PC-9 (cell line): ENCODE results near the gene MORN5. TPM values are rescaled to one million over a fixed set of nuclear protein-coding genes. Genes with fewer than 3 reads are reported as not detected.

Experiments
- BruUV-seq: library from RNA; stranded (reverse); fragments of 400-500 nt; replicated peaks from 2 replicates; lab custom pipeline; 2021; lab: Mats Ljungman, UMichigan
- CTCF ChIA-PET: fragments of 300-600 bp; sonication (Branson Sonifier 250); formaldehyde crosslinking; loops from one replicate; lab custom pipeline; 2022; ENCODE audit warnings: antibody characterized with exemption; lab: Charles Lee
- POLR2A ChIA-PET: fragments of 300-600 bp; sonication (Branson Sonifier 250); formaldehyde crosslinking; loops from one replicate; lab custom pipeline; 2022; ENCODE audit warnings: antibody characterized with exemption; ENCODE audit not compliant: unreplicated experiment; lab: Charles Lee
- DNase-seq, 2 experiments: peaks; one replicate each; pipeline versions ENCODE4 v3.0.0 to v3.0.0-alpha.2; 2015 to 2022; ENCODE audit warnings: mixed read lengths in 1 of 2
- H2AFZ ChIP-seq: fragments of 200-600 bp; sonication (generic); 2 replicates; pipeline ENCODE4 v1.8.1; 2017; ENCODE audit warnings: antibody characterized with exemption
- H3F3A ChIP-seq: fragments of 200-600 bp; sonication (generic); 2 replicates; pipeline ENCODE4 v1.8.1; 2017; ENCODE audit warnings: antibody characterized with exemption, mild to moderate bottlenecking, low read depth; ENCODE audit not compliant: insufficient read depth
- H3K27ac ChIP-seq: fragments of 200-600 bp; sonication (generic); 2 replicates; pipeline ENCODE4 v1.6.1; 2016; ENCODE audit warnings: mixed run types
- H3K27me3 ChIP-seq: fragments of 200-600 bp; sonication (generic); 2 replicates; pipeline ENCODE4 v1.6.1; 2016; ENCODE audit warnings: low read depth, mixed run types; ENCODE audit not compliant: insufficient read depth
- H3K36me3 ChIP-seq: fragments of 200-600 bp; sonication (generic); 2 replicates; pipeline ENCODE4 v1.6.1; 2016; ENCODE audit warnings: low read depth, mixed run types
- H3K4me1 ChIP-seq: fragments of 200-600 bp; sonication (generic); replicated peaks from 2 replicates; pipeline ENCODE4 v1.6.1; 2016; ENCODE audit warnings: mixed run types; ENCODE audit not compliant: insufficient read depth
- H3K4me2 ChIP-seq: fragments of 200-600 bp; sonication (generic); 2 replicates; pipeline ENCODE4 v1.6.1; 2017; ENCODE audit warnings: mixed run types
- H3K4me3 ChIP-seq: fragments of 200-600 bp; sonication (generic); 2 replicates; pipeline ENCODE4 v1.6.1; 2016; ENCODE audit warnings: mixed run types
- H3K79me2 ChIP-seq: fragments of 200-600 bp; sonication (generic); 2 replicates; pipeline ENCODE4 v1.6.1; 2017; ENCODE audit warnings: low read depth, mixed run types
- H3K9me2 ChIP-seq: fragments of 200-600 bp; sonication (generic); 2 replicates; pipeline ENCODE4 v1.8.1; 2017; ENCODE audit warnings: mild to moderate bottlenecking; ENCODE audit not compliant: insufficient read depth
- H3K9me3 ChIP-seq: fragments of 200-600 bp; sonication (generic); 2 replicates; pipeline ENCODE4 v1.8.1; 2016; ENCODE audit warnings: low read depth; ENCODE audit not compliant: insufficient read depth
- H4K20me1 ChIP-seq: fragments of 200-600 bp; sonication (generic); 2 replicates; pipeline ENCODE4 v1.8.1; 2017; ENCODE audit not compliant: insufficient read depth
- EZH2 ChIP-seq: fragments of 200-600 bp; sonication (generic); IDR thresholded peaks from 2 replicates; pipeline ENCODE4 v1.8.0; 2017; ENCODE audit warnings: antibody characterized with exemption, low read depth
- intact Hi-C: fragments of 100-400 bp; cut with micrococcal nuclease; formaldehyde crosslinking; loops from one replicate; pipeline ENCODE4 v1.10.0; 2022; ENCODE audit not compliant: unreplicated experiment
- total RNA-seq: library from RNA; stranded (reverse); gene quantifications from 2 replicates; pipeline ENCODE4 v1.2.3, GENCODE V29; 2021
- TF ChIP-seq, protein P1 (sequence below): fragments of 200-600 bp; sonication (generic); conservative IDR thresholded peaks from 2 replicates; pipeline ENCODE4 v1.6.1; 2017; ENCODE audit warnings: mixed run types, antibody characterized with exemption, mild to moderate bottlenecking, moderate library complexity

The MORN5 gene
- total RNA-seq, 1 experiment from 2014 or later, result not detected

DNA sequence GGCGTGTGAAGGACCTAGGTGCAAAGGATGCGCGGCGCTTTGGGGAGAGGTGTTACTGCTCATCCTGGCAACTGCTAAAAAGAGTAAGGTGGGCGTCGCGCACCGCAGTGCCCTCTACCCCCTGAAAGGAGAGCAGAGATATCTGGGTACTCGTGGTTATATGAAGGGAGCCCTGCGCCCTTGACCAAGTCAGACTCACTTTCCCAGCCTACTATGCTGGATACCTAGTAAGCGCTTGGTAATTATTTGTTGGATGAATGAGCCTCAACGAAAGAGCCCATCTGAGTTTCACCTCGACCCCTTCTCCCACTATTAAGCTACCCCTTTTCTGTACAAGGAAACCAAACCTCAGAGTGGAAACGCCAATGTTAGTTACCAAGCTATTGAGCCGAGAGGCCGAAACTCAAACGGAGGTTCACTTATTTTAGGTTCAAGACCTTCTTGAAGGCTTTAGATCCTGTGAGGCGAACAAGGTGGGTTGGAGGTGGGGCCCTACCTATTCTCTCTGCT lies 61.0 kb downstream of the MORN5 start:
- POLR2A ChIA-PET, result no interaction called here
- Histone ChIP-seq H2AFZ (no peak overlapping the region), H3K4me3 (no peak overlapping the region), H3K4me1 (no peaks in the 10 kb centered on the region), H3K27ac (no peak overlapping the region), H4K20me1 (no peaks in the 10 kb centered on the region), H3K9me2 (no peaks in the 10 kb centered on the region), H3K4me2 (no peak overlapping the region), H3F3A (peaks cover 7% of the 10 kb centered on the region; the same call in 1 of the 2 replicates), H3K36me3 (no peaks in the 10 kb centered on the region), H3K79me2 (no peaks in the 10 kb centered on the region), H3K27me3 (no peaks in the 10 kb centered on the region), H3K9me3 (no peaks in the 10 kb centered on the region)
- no TSS peak for BruUV-seq
- CTCF ChIA-PET, result no interaction called here
- intact Hi-C loops, result no loop called here
- DNase-seq, result no peak
- TF ChIP-seq, protein P1, sequence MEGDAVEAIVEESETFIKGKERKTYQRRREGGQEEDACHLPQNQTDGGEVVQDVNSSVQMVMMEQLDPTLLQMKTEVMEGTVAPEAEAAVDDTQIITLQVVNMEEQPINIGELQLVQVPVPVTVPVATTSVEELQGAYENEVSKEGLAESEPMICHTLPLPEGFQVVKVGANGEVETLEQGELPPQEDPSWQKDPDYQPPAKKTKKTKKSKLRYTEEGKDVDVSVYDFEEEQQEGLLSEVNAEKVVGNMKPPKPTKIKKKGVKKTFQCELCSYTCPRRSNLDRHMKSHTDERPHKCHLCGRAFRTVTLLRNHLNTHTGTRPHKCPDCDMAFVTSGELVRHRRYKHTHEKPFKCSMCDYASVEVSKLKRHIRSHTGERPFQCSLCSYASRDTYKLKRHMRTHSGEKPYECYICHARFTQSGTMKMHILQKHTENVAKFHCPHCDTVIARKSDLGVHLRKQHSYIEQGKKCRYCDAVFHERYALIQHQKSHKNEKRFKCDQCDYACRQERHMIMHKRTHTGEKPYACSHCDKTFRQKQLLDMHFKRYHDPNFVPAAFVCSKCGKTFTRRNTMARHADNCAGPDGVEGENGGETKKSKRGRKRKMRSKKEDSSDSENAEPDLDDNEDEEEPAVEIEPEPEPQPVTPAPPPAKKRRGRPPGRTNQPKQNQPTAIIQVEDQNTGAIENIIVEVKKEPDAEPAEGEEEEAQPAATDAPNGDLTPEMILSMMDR, result no peak
- TF ChIP-seq EZH2, result no peak

DNA sequence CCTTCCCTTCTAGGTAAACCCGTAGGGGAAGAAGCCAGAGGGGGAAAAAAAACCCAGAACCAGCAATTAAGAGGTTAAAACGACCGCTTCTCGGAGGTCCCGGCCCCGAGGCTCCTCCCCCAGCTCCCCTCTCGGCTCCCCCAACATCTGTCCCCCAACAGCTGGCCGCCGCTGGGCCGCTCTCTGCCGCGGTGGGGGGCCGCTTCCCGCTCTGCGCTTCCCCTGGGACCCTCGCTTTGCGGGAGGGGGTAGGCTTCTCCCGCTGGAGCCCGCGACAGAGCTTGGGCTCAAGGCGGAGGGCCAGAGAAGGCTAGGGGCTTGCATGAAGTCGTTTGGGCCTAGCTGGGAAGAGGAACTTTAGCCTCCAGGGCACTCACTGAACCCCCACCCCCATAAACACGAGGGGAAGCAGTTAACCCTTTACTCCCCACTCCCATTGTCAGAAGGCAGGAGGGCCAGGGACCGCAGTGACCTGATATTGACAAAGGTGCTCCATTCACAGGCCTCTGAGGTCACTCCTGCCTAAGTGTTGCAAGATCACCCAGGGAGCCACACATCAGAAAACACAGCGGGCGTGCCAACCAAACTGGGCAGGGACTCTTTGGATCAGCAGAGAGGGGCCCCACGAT lies 61.6 kb downstream of the MORN5 start:
- no peaks in the 10 kb centered on the region for H3K36me3 ChIP-seq
- 0 out of 2 replicates have a peak, but pooled peaks cover 2% of the 10 kb centered on the region for H3K27me3 ChIP-seq
- no peak overlapping the region for H3K4me2 ChIP-seq
- H3K79me2 ChIP-seq, result no peaks in the 10 kb centered on the region
- H3K4me1 ChIP-seq, result no peaks in the 10 kb centered on the region
- TF ChIP-seq EZH2, result no peak
- TF ChIP-seq, protein P1, result no peak
- no peak overlapping the region for H3K27ac ChIP-seq
- intact Hi-C loops, result no loop called here
- no peaks in the 10 kb centered on the region for H3K9me3 ChIP-seq
- H3K4me3 ChIP-seq, result no peak overlapping the region
- no peak overlapping the region for H2AFZ ChIP-seq
- no peaks in the 10 kb centered on the region for H3K9me2 ChIP-seq
- no peaks in the 10 kb centered on the region for H4K20me1 ChIP-seq
- CTCF ChIA-PET, result no interaction called here
- H3F3A ChIP-seq, result peaks cover 7% of the 10 kb centered on the region; the same call in 1 of the 2 replicates
- DNase-seq, result no peak
- BruUV-seq, result no TSS peak
- POLR2A ChIA-PET, result no interaction called here

DNA sequence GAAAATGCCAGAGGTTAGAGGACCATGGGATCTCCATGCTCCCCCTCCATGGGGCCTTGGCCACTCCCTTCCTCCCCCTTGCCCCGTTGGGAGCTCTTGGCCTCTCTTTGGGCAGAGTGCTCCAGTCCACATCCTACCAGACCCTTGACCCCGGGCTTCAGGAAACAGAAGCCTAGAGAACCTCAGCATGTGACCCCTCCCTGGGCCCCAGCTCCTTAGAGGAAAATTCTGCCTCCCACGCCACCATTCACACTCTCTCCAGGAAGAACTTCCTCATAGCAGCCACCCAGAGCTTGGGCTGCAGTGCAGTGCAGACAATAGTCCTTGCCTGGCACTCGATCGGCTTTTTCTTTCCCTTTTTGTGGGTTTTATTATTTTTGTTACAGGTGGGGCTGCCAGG lies 63.1 kb downstream of the MORN5 start:
- no peaks in the 10 kb centered on the region for H3K4me1 ChIP-seq
- H4K20me1 ChIP-seq, result no peaks in the 10 kb centered on the region
- no peak overlapping the region for H3K4me3 ChIP-seq
- no peaks in the 10 kb centered on the region for H3K36me3 ChIP-seq
- TF ChIP-seq, protein P1, result no peak
- no peak for TF ChIP-seq EZH2
- no peak overlapping the region for H3K27ac ChIP-seq
- BruUV-seq, result no TSS peak
- H3K79me2 ChIP-seq, result no peaks in the 10 kb centered on the region
- peaks cover under 1% of the 10 kb centered on the region; the same call in 1 of the 2 replicates for H3F3A ChIP-seq
- ChIA-PET CTCF (no interaction called here), POLR2A (no interaction called here)
- no peaks in the 10 kb centered on the region for H3K9me3 ChIP-seq
- peak overlapping the region; percentile 36; the same call in 1 of the 2 replicates for H3K4me2 ChIP-seq
- no peak overlapping the region for H2AFZ ChIP-seq
- no peak for DNase-seq
- no peaks in the 10 kb centered on the region for H3K9me2 ChIP-seq
- peaks cover 3% of the 10 kb centered on the region; the same call in 1 of the 2 replicates for H3K27me3 ChIP-seq
- intact Hi-C loops, result no loop called here
